GM04503 (cell line): ENCODE data around the gene ANKRD11.
"Not testable (repeated sequence)": the region's sequence is repeated elsewhere in the genome, so short reads cannot be mapped to it uniquely, and the experiment has no call there.

Source experiments
- DNase-seq: peaks from one replicate; pipeline ENCODE4 v3.0.0-alpha.2; 2012; ENCODE audit warnings: low read depth

ANKRD11 gene

GRCh38 chr16:89363621-89364393 is 126.6 kb downstream of the ANKRD11 start:
- no peak for DNase-seq

DNA sequence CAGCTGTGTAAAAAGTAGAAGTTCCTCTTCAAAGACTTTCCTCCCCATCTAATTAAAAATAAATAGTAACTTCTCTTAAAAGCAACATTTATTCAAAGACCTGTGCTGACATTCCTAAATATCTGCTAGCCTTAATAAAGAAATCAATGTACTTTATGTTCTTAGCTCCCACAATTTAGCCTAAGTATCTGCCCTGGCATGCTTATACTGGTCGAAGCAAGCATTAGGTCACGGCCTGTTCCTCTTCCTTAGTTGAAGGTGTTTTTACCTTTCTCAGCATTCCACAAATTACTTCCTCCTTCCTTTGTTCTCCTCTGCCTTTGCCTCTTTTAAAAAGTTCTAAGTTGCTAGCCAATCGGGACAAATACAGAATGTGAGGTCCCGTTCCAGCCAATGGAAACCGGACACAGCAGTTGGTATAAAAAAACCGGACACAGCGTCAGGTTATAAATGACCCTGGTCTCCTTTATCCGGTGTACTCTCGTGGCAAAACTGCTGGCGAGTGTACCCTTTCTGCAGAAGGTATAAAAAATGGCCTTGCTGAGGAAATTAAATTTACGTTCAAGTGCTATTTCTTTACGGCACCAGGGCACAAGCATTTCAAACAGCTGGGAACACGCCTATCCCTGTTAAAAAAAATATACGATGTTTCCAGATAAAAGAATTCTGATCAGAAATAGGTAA is 127.7 kb downstream of the ANKRD11 start:
- not testable (repeated sequence) for DNase-seq

- no peak for DNase-seq
Observed at GRCh38 chr16:89361751-89362539, 128.4 kb downstream of the ANKRD11 start.

- no peak for DNase-seq
Observed at GRCh38 chr16:89360760-89361435, 129.5 kb downstream of the ANKRD11 start.

DNA sequence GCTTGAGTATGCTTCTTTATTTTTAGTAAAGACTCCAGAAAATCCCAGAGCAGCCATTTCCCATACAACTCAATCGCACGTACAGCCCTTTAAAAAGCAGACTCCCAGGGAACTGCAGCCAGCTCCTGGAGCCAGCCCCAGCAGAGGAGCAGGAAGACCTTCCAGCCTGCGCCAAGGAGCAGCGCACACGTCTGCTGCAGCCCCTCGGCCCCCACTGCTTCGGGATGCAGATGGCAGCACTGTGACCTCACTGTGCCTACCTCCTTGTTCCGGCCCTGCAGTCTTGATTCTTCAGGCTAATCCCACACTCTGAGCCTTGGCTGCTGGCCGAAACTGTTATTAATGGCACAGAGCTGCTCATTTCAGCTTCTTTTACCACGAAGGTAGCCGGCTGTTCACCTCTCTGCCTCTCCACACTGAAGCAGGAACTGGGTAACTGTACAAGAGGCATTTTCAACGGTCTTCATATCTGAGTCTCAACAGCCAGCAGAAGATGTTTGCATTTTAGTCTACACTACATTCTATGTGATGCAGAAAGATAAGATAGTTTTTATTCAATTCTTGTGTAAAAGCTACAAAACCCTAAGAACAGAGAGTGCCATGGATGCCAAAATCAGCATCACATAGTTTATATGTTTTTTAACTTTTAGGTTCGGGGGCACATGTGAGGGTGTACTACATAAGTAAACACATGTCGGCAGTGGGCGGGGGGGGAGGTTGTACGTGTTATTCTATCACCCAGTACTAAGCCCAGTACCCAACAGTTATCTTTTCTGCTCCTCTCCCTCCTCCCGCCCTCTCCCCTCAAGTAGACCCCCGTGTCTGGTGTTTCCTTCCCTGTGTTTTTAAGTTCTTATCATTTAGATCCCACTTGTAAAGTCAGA is 130.9 kb downstream of the ANKRD11 start:
- DNase-seq, result no peak

- DNase-seq, result no peak
Observed at GRCh38 chr16:89358030-89359005, 132.0 kb downstream of the ANKRD11 start.

- no peak for DNase-seq
Observed at GRCh38 chr16:89357055-89357816, 133.1 kb downstream of the ANKRD11 start.

- no peak for DNase-seq
Observed at GRCh38 chr16:89355686-89356085, 134.7 kb downstream of the ANKRD11 start.

GRCh38 chr16:89355007-89355406 is 135.4 kb downstream of the ANKRD11 start:
- DNase-seq, result no peak

DNA sequence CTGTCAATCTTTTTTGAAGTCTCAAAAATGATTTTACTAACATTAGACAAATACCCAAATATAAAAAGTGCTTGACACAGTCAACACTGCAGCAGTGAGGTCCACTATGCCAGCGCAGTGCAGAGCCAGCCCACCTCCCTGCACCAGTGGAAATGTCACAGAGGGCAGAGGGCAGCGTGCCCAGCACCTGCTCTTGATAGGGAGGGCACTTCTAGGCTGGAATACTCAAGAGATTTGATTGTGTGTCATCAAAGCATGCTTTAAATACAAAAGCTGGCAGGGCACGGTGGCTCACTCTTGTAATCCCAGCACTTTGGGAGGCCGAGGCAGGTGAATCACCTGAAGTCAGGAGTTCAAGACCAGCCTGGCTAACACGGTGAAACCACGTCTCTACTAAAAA is 136.0 kb downstream of the ANKRD11 start:
- no peak for DNase-seq

- DNase-seq, result no peak
Observed at GRCh38 chr16:89352091-89352681, 138.2 kb downstream of the ANKRD11 start.

DNA sequence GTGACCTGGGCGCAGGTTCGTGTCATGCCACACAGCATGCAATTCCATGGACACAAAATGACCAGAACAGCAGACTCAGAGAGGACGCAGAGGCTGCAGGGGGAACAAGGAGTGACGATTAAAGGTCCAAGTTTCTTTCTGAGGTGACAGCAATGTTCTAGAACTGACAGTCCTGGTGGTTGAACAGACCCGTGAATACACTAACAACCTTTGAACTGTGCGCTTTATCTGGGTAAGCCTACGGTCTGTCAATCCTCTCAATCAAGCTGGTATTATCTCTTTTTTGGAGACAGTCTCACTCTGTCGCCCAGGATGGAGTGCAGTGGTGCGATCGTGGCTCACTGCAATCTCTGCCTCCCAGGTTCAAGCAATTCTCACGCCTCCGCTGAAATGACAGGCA is 138.7 kb downstream of the ANKRD11 start:
- DNase-seq, result no peak

DNA sequence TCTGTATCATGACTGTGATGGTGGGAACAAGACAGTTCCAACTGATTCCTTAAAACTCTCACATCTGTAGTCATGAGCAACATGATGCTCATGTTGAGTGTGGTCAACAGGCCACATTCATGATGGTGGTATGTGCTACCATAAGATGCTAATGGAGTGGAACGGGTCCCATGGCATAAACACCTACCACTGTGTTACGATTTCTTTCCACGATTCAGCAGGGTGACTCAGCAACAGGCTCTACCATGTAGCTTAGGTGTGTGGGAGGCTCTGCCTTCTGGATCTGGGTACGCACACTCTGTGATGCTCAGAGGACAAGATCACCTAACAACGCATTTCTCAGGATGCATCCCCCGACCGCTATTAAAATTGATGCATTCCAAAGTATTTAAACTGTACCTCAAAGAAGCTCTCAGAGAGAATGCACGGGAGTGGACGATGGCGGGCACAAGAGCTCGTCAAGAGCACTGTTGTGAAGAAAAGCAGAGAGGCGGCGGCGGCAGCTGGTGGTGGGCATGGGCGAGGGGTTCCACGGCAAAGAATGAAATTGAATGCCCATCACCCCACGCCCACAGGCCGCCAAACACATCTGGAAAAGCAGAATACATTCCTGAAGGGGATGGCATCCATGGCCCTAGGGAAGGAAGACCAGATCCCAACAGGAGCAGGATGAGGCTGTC is 139.5 kb downstream of the ANKRD11 start:
- DNase-seq, result no peak

- no peak for DNase-seq
Observed at GRCh38 chr16:89349947-89350633, 140.3 kb downstream of the ANKRD11 start.

GRCh38 chr16:89347807-89348206 is 142.6 kb downstream of the ANKRD11 start:
- no peak for DNase-seq

GRCh38 chr16:89346869-89347268 is 143.5 kb downstream of the ANKRD11 start:
- no peak for DNase-seq

DNA sequence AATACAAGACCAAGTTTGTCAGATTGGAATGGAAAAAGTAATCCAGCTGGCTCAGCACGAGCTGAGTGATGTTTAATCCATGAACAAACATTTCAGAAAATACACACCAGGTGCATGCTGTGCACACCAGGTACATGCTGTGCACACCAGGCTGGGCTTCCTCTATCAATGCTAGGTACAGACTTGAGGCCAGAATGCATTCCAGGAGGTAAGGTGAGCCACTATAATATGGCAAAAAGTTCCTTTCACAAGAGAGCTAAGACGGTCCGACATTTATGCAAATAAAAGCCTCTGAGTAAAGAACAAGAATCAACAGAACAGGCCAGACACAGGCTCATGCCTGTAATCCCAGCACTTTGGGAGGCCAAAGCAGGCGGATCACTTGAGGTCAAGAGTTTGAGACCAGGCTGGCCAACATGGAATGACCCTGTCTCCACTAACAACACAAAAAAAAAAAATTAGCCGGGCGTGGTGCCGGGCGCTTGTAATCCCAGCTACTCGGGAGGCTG is 144.7 kb downstream of the ANKRD11 start:
- DNase-seq, result no peak
